GM12878 (cell line): Measurements from ENCODE around the gene THAP9. TPM values are rescaled to one million over a fixed set of nuclear protein-coding genes. Genes with fewer than 3 reads are reported as not detected.
A peak's percentile ranks its signal among the peaks of the same experiment; 100 is the strongest.

ENCODE experiments used
- BCLAF1 ChIP-seq: fragments of 450-650 bp; IDR thresholded peaks from 2 replicates; pipeline ENCODE4 v1.6.1; 2017; ENCODE audit warnings: antibody characterized with exemption, mild to moderate bottlenecking, moderate library complexity
- BHLHE40 ChIP-seq, 2 experiments: fragments of 450-650 bp in 1 of 2; IDR thresholded peaks; 2 replicates each; pipeline ENCODE4 v1.6.1; 2011 to 2017; ENCODE audit warnings: low read depth in 2 of 2, borderline replicate concordance in 1 of 2, improper control_type of control experiment in 1 of 2, low read length in 1 of 2, mild to moderate bottlenecking in 1 of 2
- CBX3 ChIP-seq: fragments of 200-600 bp; sonication (generic); IDR thresholded peaks from 2 replicates; pipeline ENCODE4 v1.6.1; 2016; ENCODE audit warnings: low read depth, borderline replicate concordance
- CEBPB ChIP-seq, 2 experiments: fragments of 150-350 bp in 1 of 2; IDR thresholded peaks; 2 replicates each; pipeline ENCODE4 v1.6.1; 2012 to 2014; ENCODE audit warnings: low read depth in 2 of 2, low read length in 2 of 2, borderline replicate concordance in 1 of 2, inconsistent platforms in 1 of 2
- E2F8 ChIP-seq: fragments of 450-650 bp; IDR thresholded peaks from 2 replicates; pipeline ENCODE4 v1.6.1; 2018; ENCODE audit warnings: mild to moderate bottlenecking, low read depth, moderate library complexity; ENCODE audit not compliant: partially characterized antibody
- EP300 ChIP-seq, 2 experiments: fragments of 150-350 bp in 1 of 2; IDR thresholded peaks; 2 replicates each; pipeline ENCODE4 v1.6.1; 2011 to 2012; ENCODE audit warnings: low read depth in 2 of 2, low read length in 2 of 2, borderline replicate concordance in 1 of 2, improper control_type of control experiment in 1 of 2, inconsistent platforms in 1 of 2; ENCODE audit not compliant: control insufficient read depth in 1 of 2
- GATAD2B ChIP-seq: fragments of 450-650 bp; conservative IDR thresholded peaks from 2 replicates; pipeline ENCODE4 v1.6.1; 2017; ENCODE audit warnings: low read depth, mild to moderate bottlenecking, moderate library complexity
- HDAC2 ChIP-seq: fragments of 200-600 bp; sonication (generic); IDR thresholded peaks from 2 replicates; pipeline ENCODE4 v1.6.1; 2017
- KLF5 ChIP-seq: fragments of 450-650 bp; IDR thresholded peaks from 2 replicates; pipeline ENCODE4 v1.6.1; 2014; ENCODE audit warnings: mild to moderate bottlenecking; ENCODE audit not compliant: partially characterized antibody
- MTA2 ChIP-seq: fragments of 450-650 bp; IDR thresholded peaks from 2 replicates; pipeline ENCODE4 v1.6.1; 2016; ENCODE audit warnings: low read depth, mild to moderate bottlenecking, moderate library complexity
- NFIC ChIP-seq: IDR thresholded peaks from 2 replicates; pipeline ENCODE4 v1.6.1; 2012; ENCODE audit warnings: low read depth, mild to moderate bottlenecking, inconsistent platforms, low read length, moderate library complexity
- PKNOX1 ChIP-seq: fragments of 450-650 bp; IDR thresholded peaks from 2 replicates; pipeline ENCODE4 v1.6.1; 2016; ENCODE audit warnings: mild to moderate bottlenecking
- POLR2A ChIP-seq: IDR thresholded peaks from 2 replicates; pipeline ENCODE4 v1.6.1; 2011; ENCODE audit warnings: low read depth, mild to moderate bottlenecking, low read length
- POLR2AphosphoS5 ChIP-seq: IDR thresholded peaks from 2 replicates; pipeline ENCODE4 v1.6.1; 2011; ENCODE audit warnings: mild to moderate bottlenecking, low read length, inconsistent platforms
- RB1 ChIP-seq: fragments of 450-650 bp; formaldehyde crosslinking; IDR thresholded peaks from 2 replicates; pipeline ENCODE4 v1.6.1; 2017; ENCODE audit warnings: mild to moderate bottlenecking, borderline replicate concordance
- RBBP5 ChIP-seq: fragments of 200-600 bp; sonication (generic); conservative IDR thresholded peaks from 2 replicates; pipeline ENCODE4 v1.6.1; 2016
- SMAD1 ChIP-seq: fragments of 450-650 bp; IDR thresholded peaks from 2 replicates; pipeline ENCODE4 v1.6.1; 2018; ENCODE audit warnings: mild to moderate bottlenecking, low read depth; ENCODE audit not compliant: partially characterized antibody
- SPI1 ChIP-seq: IDR thresholded peaks from 2 replicates; pipeline ENCODE4 v1.6.1; 2011; ENCODE audit warnings: low read depth, mild to moderate bottlenecking, low read length, moderate library complexity, borderline replicate concordance; ENCODE audit not compliant: insufficient read depth
- STAT3 ChIP-seq: IDR thresholded peaks from 2 replicates; pipeline ENCODE4 v1.6.1; 2011; ENCODE audit warnings: low read depth, low read length, improper control_type of control experiment
- SUZ12 ChIP-seq: fragments of 200-600 bp; sonication (generic); IDR thresholded peaks from one replicate; pipeline ENCODE4 v1.6.1; 2018; ENCODE audit warnings: antibody characterized with exemption, mild to moderate bottlenecking; ENCODE audit not compliant: unreplicated experiment
- WRNIP1 ChIP-seq: IDR thresholded peaks from 2 replicates; pipeline ENCODE4 v1.6.1; 2011; ENCODE audit warnings: low read depth, low read length, improper control_type of control experiment, borderline replicate concordance
- ZNF217 ChIP-seq: fragments of 450-650 bp; IDR thresholded peaks from 2 replicates; pipeline ENCODE4 v1.6.1; 2017; ENCODE audit warnings: antibody characterized with exemption, mild to moderate bottlenecking
- polyA plus RNA-seq, 11 experiments: library from polyadenylated mRNA; depleted of rRNA in 4 of 11; unstranded in 6 of 11; stranded (reverse) in 5 of 11; fragments of >200 nt; fragmentation: Nextera tagmentation in 4 of 11; fragmentation: Illumina TruSeq in 1 of 11; extraction: Ambion mirVana in 4 of 11; extraction: Trizol in 1 of 11; gene quantifications; 1 replicate in 1 of 11; 2 replicates in 10 of 11; pipeline versions ENCODE4 v1.2.1 to v1.2.3, GENCODE V29; 2011 to 2016; ENCODE audit warnings: inconsistent platforms in 2 of 11, missing spikeins in 2 of 11, low read depth in 1 of 11
- total RNA-seq, 4 experiments: library from RNA; depleted of rRNA in 3 of 4; stranded (reverse); fragments of >200 nt in 3 of 4; fragmentation: Illumina TruSeq in 1 of 4; extraction: Trizol in 1 of 4; gene quantifications; 2 replicates each; pipeline versions ENCODE4 v1.2.1 to v1.2.3, GENCODE V29; 2013 to 2021
- TF ChIP-seq, protein P1 (sequence below): IDR thresholded peaks from 2 replicates; pipeline ENCODE4 v1.6.1; 2011; ENCODE audit warnings: low read depth, low read length, improper control_type of control experiment, borderline replicate concordance

THAP9 gene
- total and polyA plus RNA-seq, 10 of the 15 experiments (the other 5 are each of a cell fraction or from before 2014, with no cell fraction given): 2.1 to 4.9 (median 3.3) TPM

- TF ChIP-seq SUZ12 (no peak), POLR2A (peak; percentile 99), HDAC2 (no peak), NFIC (no peak), SMAD1 (peak; percentile 18), RBBP5 (no peak), RB1 (peak; percentile 84), BCLAF1 (no peak), WRNIP1 (no peak), EP300 (IDR thresholded peaks at IDR 0.05; ENCODE audit: borderline replicate concordance in 1 of 2, control insufficient read depth in 1 of 2, low read depth in 2 of 2, low read length in 2 of 2) (peak in 1 of 2 experiments; percentile 31; a peak in 1 of 4 replicates), CEBPB (IDR thresholded peaks at IDR 0.05; ENCODE audit: borderline replicate concordance in 1 of 2, low read depth in 2 of 2, low read length in 2 of 2) (no peak), GATAD2B (peak; percentile 95), MTA2 (no peak), SPI1 (no peak), PKNOX1 (peak; percentile 49; the same call in 1 of the 2 replicates), KLF5 (peak; percentile 15), BHLHE40 (IDR thresholded peaks at IDR 0.05; ENCODE audit: borderline replicate concordance in 1 of 2, low read depth in 2 of 2, low read length in 1 of 2) (peak; percentile 54 to 85), STAT3 (no peak), E2F8 (peak; percentile 51), POLR2AphosphoS5 (peak; percentile 98), ZNF217 (no peak), CBX3 (no peak)
- TF ChIP-seq, protein P1, sequence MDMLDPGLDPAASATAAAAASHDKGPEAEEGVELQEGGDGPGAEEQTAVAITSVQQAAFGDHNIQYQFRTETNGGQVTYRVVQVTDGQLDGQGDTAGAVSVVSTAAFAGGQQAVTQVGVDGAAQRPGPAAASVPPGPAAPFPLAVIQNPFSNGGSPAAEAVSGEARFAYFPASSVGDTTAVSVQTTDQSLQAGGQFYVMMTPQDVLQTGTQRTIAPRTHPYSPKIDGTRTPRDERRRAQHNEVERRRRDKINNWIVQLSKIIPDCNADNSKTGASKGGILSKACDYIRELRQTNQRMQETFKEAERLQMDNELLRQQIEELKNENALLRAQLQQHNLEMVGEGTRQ: no peak
Observed at GRCh38 chr4:82890901-82891706, 9.4 kb upstream of the THAP9 start, which contains the start of gene SEC31A (continued).
